Activated CD8-positive, alpha-beta memory T cell treated with anti-CD3 and anti-CD28 coated beads, Interleukin-2, amount 50 U/mL, for 4 hours (primary cell): ENCODE results near the gene EMP1.

Experiments used
- DNase-seq: peaks from one replicate; pipeline ENCODE4 v3.0.0-alpha.2; 2020

The EMP1 gene

DNA sequence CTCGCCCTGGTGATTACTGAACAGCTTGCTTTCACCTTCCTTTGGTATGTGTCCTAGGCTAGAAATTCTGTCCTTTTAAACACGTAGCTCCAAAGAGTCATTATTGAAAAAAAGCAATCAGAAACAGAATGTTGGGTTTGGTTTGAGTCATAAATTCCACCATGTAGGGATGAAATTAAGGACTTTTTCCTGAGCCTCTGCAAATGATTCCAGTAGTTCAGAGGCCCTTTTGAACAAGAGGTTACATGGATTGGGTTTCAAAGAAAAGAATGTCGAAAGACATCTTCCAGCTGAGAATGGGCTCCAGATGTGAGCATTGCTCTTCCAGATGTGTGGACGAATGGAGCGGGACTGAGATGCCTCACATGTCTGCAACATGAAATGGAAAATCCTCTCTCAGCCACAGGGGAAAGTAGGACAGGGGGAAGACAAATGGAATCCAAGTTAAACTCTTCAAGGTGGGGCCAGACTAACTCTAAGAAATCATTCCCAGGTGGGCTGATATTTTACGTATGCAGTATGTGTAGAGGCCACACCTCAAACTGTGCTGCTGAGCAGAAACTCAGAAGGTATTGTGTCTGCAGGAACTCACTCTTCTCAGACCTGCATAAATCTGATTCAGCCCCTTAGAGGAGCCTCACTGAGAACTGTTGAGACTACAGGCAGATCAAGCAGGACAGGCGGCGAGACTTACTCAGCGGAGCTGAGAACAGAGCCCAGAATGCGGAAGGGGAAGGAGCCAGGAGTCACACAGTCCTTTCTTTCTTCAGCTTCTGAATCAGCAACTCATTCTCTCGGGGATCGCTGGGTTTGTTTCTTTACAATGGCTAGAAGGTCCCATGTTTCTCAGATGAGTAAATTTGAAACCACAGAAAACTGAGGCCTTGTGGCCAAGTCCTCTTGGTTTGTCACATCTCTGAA is 23.3 kb upstream of the EMP1 start:
- DNase-seq, result no peak

GRCh38 chr12:13175499-13175898 is 21.0 kb upstream of the EMP1 start:
- no peak for DNase-seq

DNA sequence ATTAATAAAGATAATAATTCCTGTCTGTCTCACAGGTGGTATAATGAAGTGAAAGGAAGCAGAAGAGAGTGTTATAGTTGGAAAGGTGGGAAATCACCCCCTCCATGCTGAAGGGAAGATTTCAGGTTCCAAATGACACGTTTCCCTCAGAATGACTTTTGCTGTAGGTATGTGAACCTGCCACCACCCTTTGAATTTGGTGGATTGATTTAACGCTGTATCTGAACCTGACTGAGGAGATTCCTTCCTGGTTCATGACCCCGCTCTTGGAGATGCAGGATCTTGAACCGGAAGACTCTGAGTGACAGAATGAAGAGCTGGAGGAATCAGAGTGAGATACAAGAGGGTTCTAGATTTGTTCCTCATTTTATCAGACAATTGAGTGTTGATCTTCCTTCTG is 20.3 kb upstream of the EMP1 start:
- no peak for DNase-seq

DNA sequence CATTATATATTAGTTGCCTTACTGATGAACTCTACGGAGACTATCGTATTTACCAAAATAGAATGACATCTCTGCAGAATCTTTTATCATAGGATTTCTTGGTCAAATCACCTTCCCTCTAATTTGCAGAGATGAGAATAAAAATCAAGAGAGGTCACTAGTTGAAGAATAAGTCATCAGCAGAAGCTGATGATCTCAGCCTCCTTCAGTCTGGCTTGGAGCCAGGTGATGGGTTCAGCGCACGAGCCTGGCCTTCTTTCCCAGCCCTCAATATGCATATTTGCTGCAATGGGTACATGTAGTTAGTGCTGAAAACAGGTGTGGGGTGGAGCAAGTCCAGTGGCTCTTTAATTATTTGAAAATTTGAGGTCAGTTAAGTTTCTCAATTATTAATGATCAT is 19.2 kb upstream of the EMP1 start:
- no peak for DNase-seq

GRCh38 chr12:13177906-13178305 is 18.6 kb upstream of the EMP1 start:
- DNase-seq, result no peak

GRCh38 chr12:13178568-13179210 is 17.8 kb upstream of the EMP1 start:
- no peak for DNase-seq

DNA sequence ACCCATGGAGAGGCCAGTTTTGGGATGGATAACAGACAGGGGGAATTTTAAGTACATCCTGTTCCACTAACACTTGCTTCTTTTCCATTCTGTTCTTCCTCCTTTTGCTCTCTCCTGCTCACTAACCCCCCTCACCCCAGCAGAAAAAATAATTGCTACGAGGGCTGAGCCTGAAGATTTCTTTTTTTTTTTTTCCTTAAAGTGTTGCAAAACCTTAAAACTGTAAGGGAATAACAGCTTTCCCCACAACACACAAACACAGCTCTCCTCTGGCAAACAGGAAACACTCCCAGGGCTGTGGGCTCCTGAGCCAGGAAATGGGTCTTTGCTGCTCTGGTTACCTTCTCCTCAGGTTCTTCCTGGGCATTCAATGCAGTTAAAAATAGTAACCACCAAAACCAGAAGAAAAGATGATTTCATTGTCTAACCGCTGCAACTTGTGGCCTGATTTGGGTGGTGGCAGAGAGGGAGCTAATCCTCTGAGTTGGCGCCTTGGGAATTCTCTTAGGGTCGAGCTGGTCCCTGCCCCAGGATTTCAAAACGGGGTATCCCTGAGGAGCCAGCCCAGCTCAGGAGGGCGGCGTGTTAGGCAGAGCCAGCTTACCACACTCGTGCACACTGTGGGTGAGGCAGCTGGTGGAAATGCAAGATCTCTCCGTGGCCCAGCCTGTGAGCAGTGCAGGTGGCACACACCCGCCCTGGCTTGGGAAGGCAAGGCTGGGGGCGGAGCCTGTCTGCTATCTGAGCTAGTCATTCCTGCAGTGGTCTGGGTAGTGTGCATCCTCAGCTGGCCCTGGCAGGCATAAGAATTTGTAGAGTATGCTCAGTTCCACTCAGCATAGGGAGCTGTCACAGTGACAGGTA is 17.1 kb upstream of the EMP1 start:
- peak; percentile 61 for DNase-seq

DNA sequence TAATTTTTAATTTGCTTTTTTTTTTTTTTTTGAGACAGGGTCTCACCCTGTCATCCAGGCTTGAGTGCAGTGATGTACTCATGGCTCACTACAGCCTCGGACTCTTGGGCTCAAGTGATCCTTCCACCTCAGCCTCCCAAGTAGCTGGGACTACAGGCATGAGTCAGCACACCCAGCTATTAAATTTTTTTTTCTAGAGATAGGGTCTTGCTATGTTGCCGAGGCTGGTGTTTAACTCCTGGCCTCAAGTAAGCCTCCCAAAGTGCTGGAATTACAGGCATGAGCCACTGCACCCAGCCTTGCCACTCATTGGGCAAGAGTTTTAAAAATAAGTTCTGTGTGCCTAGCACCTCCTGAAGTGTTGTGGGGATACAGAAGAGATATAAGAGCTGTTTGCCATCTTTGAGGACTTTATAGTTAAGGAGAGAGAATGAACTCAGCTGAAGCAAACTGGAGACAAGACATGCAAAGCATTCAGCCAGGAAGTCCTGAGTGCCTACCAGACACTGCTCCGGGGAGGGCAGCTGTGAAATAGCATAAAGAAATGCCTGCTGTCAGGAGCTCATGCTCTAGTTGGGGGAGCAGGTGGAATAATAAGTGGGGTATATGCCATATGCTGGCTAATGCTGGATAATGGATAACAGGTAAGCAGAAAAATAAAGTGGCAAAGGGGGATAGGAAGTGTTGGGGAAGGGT is 15.0 kb upstream of the EMP1 start:
- no peak for DNase-seq

DNA sequence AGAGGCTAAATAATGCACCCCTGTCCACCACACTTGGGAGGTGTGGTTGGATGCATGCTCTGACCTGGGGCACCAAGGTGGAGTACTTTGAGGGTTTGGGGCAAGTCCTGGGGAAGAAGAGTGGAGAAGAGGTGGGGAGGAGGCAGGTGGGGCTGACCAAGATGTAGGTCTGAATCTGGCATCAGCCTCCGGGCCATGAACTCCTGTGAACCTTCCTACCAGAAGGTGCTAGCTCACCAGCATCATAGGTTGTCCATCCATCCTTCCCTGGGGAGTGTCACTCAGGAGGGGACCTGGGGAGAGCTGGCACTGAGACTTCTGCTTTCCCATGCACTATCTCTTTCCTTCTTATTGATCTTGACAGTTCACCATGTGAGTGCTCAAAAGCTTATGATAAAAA is 13.6 kb upstream of the EMP1 start:
- no peak for DNase-seq

DNA sequence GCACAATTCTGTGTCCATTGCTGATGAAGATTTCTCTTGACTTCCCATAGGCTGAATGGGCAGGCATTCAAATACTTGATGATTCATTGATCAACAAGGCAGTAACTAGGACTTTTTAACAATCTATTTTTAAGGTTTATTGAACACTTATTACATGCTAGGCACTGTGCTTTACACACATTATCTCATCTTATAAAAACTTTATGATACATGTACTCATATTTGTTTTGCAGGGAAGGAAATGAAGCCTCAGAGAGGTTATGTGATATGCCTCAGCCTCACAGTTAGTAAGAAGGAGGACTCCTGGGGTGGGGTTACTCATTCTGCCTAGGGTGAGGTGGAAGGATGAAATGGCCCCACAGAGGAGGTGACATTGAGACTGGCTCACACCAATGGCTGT is 12.9 kb upstream of the EMP1 start:
- DNase-seq, result no peak

GRCh38 chr12:13186302-13186701 is 10.2 kb upstream of the EMP1 start:
- DNase-seq, result no peak

DNA sequence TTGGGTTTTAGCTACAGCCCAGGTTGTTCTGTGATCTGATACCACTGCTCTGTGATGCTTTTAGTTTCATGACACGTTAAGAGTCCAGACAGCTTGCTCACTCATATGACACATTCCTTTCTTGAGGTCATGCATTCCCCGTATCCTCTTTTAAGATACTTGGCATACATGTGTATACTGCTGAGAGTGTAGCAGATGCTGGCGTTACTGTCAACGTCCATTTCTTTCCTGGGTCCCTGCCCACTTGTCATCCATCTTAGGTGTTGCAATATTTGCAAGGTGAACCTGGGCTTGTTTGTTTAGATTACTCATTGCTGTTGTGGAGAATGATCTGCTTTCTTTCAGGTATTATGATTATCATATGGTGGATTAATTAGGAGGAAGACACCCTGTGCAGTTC is 9.1 kb upstream of the EMP1 start:
- DNase-seq, result no peak

DNA sequence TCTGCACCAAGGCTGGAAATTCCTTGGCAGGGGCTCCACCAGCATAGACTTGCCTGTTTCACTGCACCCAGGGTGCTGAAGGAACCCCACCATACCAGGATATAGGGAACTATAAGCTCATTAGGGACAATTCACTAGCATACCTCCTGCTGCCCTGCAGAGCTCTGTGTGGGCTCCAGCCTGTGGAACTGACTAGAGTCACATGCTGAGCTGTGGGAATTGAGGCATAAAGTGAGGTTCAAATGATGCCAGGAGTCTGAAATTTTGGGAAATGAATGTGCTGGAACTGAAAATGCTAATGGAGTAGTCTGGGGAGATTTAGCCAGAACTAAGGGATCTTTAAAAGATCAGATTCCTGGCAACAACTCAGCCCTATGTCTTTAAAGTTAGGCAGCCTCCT is 7.3 kb upstream of the EMP1 start:
- DNase-seq, result no peak

- DNase-seq, result no peak
Measured at GRCh38 chr12:13190275-13190674, 6.3 kb upstream of the EMP1 start.

- no peak for DNase-seq
Measured at GRCh38 chr12:13192719-13193118, 3.8 kb upstream of the EMP1 start.

DNA sequence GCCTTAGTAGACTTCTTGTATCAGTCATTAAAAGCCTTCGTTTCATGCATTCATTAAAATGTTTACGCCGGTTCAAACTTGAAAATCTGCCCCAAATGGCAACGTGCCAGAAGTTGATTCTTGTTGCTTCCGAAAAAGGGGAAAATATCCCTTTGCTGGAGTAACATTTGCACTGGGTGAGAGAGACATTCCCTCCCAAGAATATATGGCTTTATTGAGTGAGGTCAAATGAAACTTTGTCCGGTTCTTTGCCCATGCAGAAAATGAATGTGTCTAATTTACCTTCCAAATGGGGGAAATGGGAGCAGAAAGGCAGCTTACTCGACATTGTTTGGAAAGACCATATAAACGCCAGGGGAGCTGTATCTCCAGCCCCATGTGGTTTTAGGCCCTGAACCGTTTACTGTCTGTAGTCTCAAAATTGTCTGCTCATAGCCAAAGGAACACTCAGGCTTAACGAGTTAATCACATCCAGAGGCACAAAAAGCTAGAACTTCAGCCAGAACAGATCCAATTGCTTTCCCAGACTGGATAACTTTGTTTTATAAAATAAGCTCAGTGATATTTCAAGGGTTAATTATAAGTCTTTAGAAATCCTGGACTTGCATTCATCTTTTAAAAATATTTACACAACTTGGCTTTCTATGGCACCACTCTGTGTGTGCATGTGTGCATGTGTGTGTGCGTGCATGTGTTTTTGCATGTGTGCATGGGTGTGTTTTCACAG is 2.9 kb upstream of the EMP1 start:
- DNase-seq, result no peak

GRCh38 chr12:13194401-13195110 is 2.0 kb upstream of the EMP1 start:
- DNase-seq, result no peak

DNA sequence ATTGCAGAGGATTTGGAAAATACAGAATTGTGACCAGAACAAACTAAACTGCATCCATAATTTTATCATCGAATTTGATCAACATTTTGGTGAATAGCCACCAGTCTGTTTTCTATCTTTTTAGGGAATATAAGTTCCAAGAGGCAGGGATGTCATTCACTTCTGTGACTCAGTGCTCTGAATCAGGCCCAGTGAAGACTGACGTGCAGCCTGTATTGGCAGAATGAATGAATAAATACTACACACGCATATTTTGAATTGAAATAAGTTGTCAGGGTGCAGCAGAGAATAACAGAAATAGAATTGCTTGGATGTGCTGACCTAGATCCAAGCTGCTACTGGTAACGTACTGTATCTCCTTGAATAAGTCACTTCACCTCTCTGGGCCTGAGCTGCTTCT is 1.3 kb upstream of the EMP1 start:
- DNase-seq, result no peak

GRCh38 chr12:13195785-13196129 is 769 bp upstream of the EMP1 start:
- DNase-seq, result no peak

DNA sequence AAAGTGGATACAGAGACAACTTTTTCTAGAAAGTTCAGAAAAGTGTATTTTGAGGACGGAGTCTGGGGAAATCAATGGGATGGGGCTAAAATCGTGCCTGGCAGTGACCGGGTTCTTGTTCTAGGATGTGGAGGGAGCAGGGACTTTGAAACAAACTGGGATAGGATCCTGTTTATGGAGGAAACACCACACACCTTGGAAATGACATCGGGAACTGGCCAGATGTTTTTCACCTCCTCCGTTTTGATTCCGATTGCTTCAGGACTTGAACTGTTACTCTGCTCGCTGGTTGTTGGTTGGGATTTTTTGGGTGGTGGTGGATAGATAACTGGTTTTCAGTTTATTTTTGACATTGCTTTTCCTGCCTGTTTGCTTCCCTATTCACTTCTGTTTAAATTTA is 506 bp downstream of the EMP1 start:
- no peak for DNase-seq

- DNase-seq, result no peak
Measured at GRCh38 chr12:13197526-13198143, 1.1 kb downstream of the EMP1 start.
